Heart left ventricle (tissue), 13 donors: Measurements from ENCODE around the gene CHCHD6.

ENCODE experiments used
- POLR2A ChIP-seq, 2 donors: fragments of 450-650 bp; IDR thresholded peaks; one replicate each; pipeline ENCODE4 v1.6.1; 2017; ENCODE audit warnings: antibody characterized with exemption in 2 of 2, mild to moderate bottlenecking in 2 of 2, moderate library complexity in 2 of 2
- TF ChIP-seq, protein P1 (sequence below), 12 donors: fragments of 200-600 bp; sonication (generic) in 4 of 12; IDR thresholded peaks; one replicate each; pipeline versions ENCODE4 v1.5.0 to v1.8.0; 2018 to 2022; ENCODE audit warnings: antibody characterized with exemption in 12 of 12, mild to moderate bottlenecking in 5 of 12
- donor health status: ischemic (EF 13 %, LVEDD 7.1; RV severe dilation, severe dysfunction).
- donor health status: DM: no; HTN: yes; CAD: no.
- donor health status: DM: no; HTN: no; CAD: no.
- donor health status: ischemic (EF 25% LVEDD 6.9; RV normal size, moderate dysfunction).
- donor health status: ischemic (EF 25% LVEDD 5.7; RV mildly dilated, moderate dysfunction).
- donor health status: ischemic (EF 35%, LVEDD 5.7; RV mildly dilated, moderate dysfunction).
- donor health status: nonischemic (EF 11% LVEDD 7.7; RV severe dilation, severe dysfunction).
- donor health status: DM: yes; HTN: yes; CAD: no.
- donor health status: PGD.
- donor health status: ischemic (EF 29% LVEDD 5.4; RV normal size, mild dysfunction).
- donor health status: nonischemic (EF 23%, LVEDD 6.1; RV moderate dilation, normal function).

DNA sequence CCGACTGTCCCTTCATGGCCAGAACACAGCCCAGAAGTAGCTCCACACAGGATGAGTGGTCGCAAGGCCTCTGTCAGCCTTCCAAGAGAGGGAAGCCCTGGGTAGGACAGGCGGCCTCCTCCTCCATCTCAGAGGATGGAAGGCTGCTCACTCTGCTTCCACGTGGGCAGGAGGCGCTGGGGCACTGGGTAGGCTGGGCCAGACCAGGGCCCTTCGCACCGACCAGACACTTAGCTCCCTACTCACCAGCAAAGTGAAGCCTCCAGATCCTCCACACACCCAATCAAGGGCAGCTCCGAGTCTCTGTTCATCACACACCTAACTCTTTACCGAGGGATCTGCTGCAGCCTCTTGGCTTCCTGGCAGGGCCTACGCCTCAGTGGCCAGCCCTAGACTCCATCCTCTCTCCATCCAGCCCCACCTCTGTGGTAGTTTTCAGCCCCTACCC is 254.6 kb downstream of the CHCHD6 start:
- TF ChIP-seq, protein P1, sequence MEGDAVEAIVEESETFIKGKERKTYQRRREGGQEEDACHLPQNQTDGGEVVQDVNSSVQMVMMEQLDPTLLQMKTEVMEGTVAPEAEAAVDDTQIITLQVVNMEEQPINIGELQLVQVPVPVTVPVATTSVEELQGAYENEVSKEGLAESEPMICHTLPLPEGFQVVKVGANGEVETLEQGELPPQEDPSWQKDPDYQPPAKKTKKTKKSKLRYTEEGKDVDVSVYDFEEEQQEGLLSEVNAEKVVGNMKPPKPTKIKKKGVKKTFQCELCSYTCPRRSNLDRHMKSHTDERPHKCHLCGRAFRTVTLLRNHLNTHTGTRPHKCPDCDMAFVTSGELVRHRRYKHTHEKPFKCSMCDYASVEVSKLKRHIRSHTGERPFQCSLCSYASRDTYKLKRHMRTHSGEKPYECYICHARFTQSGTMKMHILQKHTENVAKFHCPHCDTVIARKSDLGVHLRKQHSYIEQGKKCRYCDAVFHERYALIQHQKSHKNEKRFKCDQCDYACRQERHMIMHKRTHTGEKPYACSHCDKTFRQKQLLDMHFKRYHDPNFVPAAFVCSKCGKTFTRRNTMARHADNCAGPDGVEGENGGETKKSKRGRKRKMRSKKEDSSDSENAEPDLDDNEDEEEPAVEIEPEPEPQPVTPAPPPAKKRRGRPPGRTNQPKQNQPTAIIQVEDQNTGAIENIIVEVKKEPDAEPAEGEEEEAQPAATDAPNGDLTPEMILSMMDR (IDR thresholded peaks at IDR 0.05), result no peak
- no peak for TF ChIP-seq POLR2A (IDR thresholded peaks at IDR 0.05)
